SK-N-SH (cell line): Measurements from ENCODE around the gene MORN5.

Source experiments
- EZH2phosphoT487 ChIP-seq: fragments of 200-600 bp; sonication (generic); IDR thresholded peaks from 2 replicates; pipeline ENCODE4 v1.6.1; 2017; ENCODE audit warnings: low read depth, mixed run types, mild to moderate bottlenecking, antibody characterized with exemption, moderate library complexity, borderline replicate concordance
- GATA2 ChIP-seq: sonication (generic); formaldehyde crosslinking; IDR thresholded peaks from 2 replicates; pipeline ENCODE4 v1.5.0; 2020; ENCODE audit warnings: mild to moderate bottlenecking, missing genetic modification reagents
- TAF1 ChIP-seq: IDR thresholded peaks from 2 replicates; pipeline ENCODE4 v1.6.1; 2012; ENCODE audit warnings: low read depth, mild to moderate bottlenecking, low read length, moderate library complexity, borderline replicate concordance
- USF2 ChIP-seq: fragments of 150-350 bp; IDR thresholded peaks from 2 replicates; pipeline ENCODE4 v1.6.1; 2017; ENCODE audit warnings: antibody characterized with exemption, low read length, low read depth, borderline replicate concordance
- TF ChIP-seq, protein P1 (sequence below): fragments of 200-600 bp; sonication (generic); IDR thresholded peaks from 2 replicates; pipeline ENCODE4 v1.6.1; 2017; ENCODE audit warnings: antibody characterized with exemption, mild to moderate bottlenecking, moderate library complexity

DNA sequence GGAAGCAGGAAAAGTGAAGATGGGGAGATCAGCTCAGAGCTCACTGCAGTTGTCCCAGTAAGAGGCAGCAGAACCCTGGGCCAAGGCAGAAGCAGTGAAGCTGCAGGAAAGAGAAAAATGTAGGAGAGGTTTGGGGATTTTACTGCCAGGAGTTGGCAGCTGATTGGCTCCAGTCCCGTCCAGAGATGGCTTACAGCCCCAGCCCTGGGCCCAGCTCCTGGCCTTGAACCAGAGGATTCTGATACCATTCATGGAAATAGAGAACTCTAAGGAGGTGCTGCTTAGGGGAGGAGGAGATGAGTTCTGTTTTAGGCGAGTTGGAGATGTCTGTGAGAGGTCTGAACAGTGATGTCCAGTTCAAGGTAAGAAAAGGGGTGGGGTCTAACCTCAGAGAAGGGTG, 4.6 kb downstream of the MORN5 start:
- TF ChIP-seq GATA2 (CRISPR knock-in tag) (no peak), USF2 (no peak), TAF1 (no peak), EZH2phosphoT487 (no peak)
- TF ChIP-seq, protein P1, sequence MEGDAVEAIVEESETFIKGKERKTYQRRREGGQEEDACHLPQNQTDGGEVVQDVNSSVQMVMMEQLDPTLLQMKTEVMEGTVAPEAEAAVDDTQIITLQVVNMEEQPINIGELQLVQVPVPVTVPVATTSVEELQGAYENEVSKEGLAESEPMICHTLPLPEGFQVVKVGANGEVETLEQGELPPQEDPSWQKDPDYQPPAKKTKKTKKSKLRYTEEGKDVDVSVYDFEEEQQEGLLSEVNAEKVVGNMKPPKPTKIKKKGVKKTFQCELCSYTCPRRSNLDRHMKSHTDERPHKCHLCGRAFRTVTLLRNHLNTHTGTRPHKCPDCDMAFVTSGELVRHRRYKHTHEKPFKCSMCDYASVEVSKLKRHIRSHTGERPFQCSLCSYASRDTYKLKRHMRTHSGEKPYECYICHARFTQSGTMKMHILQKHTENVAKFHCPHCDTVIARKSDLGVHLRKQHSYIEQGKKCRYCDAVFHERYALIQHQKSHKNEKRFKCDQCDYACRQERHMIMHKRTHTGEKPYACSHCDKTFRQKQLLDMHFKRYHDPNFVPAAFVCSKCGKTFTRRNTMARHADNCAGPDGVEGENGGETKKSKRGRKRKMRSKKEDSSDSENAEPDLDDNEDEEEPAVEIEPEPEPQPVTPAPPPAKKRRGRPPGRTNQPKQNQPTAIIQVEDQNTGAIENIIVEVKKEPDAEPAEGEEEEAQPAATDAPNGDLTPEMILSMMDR, result no peak
